GM08714 (cell line): ENCODE measurements around the gene RAB7B.

Experiments used
- H3K4me3 ChIP-seq: fragments of 200-500 bp; sonication (Bioruptor generic); 2 replicates; pipeline ENCODE4 v1.5.1; 2014; ENCODE audit warnings: mild to moderate bottlenecking, low read length, inconsistent platforms
- ZNF274 ChIP-seq: IDR thresholded peaks from 2 replicates; pipeline ENCODE4 v1.6.1; 2012; ENCODE audit warnings: mild to moderate bottlenecking, low read depth, low read length

RAB7B gene

GRCh38 chr1:205932776-205933175, 70.4 kb downstream of the RAB7B start:
- TF ChIP-seq ZNF274, result no peak
- H3K4me3 ChIP-seq, result no peak overlapping the region

- H3K4me3 ChIP-seq, result no peak overlapping the region
- no peak for TF ChIP-seq ZNF274
Observed at GRCh38 chr1:205930799-205931281, 72.4 kb downstream of the RAB7B start.

- H3K4me3 ChIP-seq, result no peak overlapping the region
- no peak for TF ChIP-seq ZNF274
Observed at GRCh38 chr1:205930195-205930577, 73.0 kb downstream of the RAB7B start.

GRCh38 chr1:205929496-205930194, 73.5 kb downstream of the RAB7B start:
- H3K4me3 ChIP-seq, result no peak overlapping the region
- no peak for TF ChIP-seq ZNF274

GRCh38 chr1:205928317-205928716, 74.9 kb downstream of the RAB7B start:
- no peak overlapping the region for H3K4me3 ChIP-seq
- no peak for TF ChIP-seq ZNF274

GRCh38 chr1:205927676-205928075, 75.5 kb downstream of the RAB7B start:
- TF ChIP-seq ZNF274, result no peak
- H3K4me3 ChIP-seq, result no peak overlapping the region

GRCh38 chr1:205927247-205927646, 75.9 kb downstream of the RAB7B start:
- TF ChIP-seq ZNF274, result no peak
- no peak overlapping the region for H3K4me3 ChIP-seq
